H1 (cell line): ENCODE measurements around the gene SSRP1. TPM values are rescaled to one million over a fixed set of nuclear protein-coding genes. Genes with fewer than 3 reads are reported as not detected.

Source experiments
- CTCF ChIA-PET: fragments of 300-600 bp; sonication (Branson Sonifier 250); formaldehyde crosslinking; loops from one replicate; lab custom pipeline; 2021; ENCODE audit not compliant: partially characterized antibody; lab: Charles Lee
- POLR2A ChIA-PET: fragments of 300-600 bp; sonication (Branson Sonifier 250); formaldehyde crosslinking; loops from one replicate; lab custom pipeline; 2021; ENCODE audit warnings: inconsistent platforms; ENCODE audit not compliant: partially characterized antibody; lab: Charles Lee
- DNase-seq, 2 experiments: peaks; one replicate each; pipeline versions ENCODE4 v3.0.0 to v3.0.0-alpha.2; 2010 to 2022; ENCODE audit warnings: low spot score in 2 of 2, low read depth in 1 of 2, mixed read lengths in 1 of 2
- FAIRE-seq: peaks from 2 replicates; lab custom pipeline; 2011; peaks lifted over from hg19 to GRCh38; lab: Jason Lieb, UNC
- H2AFZ ChIP-seq: 2 replicates; pipeline ENCODE4 v1.8.1; 2012; ENCODE audit warnings: low read length, inconsistent platforms
- H2AK5ac ChIP-seq: 2 replicates; pipeline ENCODE4 v1.6.1; 2013; ENCODE audit warnings: low read depth, low read length
- H2BK120ac ChIP-seq: replicated peaks from 2 replicates; pipeline ENCODE3; 2013; ENCODE audit warnings: low read depth, low read length, inconsistent platforms
- H2BK12ac ChIP-seq: 2 replicates; pipeline ENCODE4 v1.6.1; 2013; ENCODE audit warnings: low read depth, low read length
- H2BK15ac ChIP-seq: 2 replicates; pipeline ENCODE4 v1.6.1; 2013; ENCODE audit warnings: low read length
- H2BK20ac ChIP-seq: 2 replicates; pipeline ENCODE4 v1.6.1; 2013; ENCODE audit warnings: low read length
- H2BK5ac ChIP-seq: 2 replicates; pipeline ENCODE4 v1.6.1; 2013; ENCODE audit warnings: low read depth, low read length
- H3K14ac ChIP-seq: 2 replicates; pipeline ENCODE4 v1.6.1; 2013; ENCODE audit warnings: inconsistent platforms; ENCODE audit not compliant: insufficient read length
- H3K18ac ChIP-seq: 2 replicates; pipeline ENCODE4 v1.6.1; 2013; ENCODE audit warnings: low read length; ENCODE audit errors: extremely low read depth
- H3K23ac ChIP-seq: 2 replicates; pipeline ENCODE4 v1.6.1; 2013; ENCODE audit warnings: inconsistent platforms; ENCODE audit not compliant: insufficient read length
- H3K23me2 ChIP-seq: 2 replicates; pipeline ENCODE4 v1.6.1; 2013; ENCODE audit warnings: low read depth, low read length
- H3K27ac ChIP-seq: 2 replicates; pipeline ENCODE4 v1.6.1; 2011; ENCODE audit warnings: low read depth, low read length, inconsistent platforms
- H3K27me3 ChIP-seq, 4 experiments: replicated peaks in 1 of 4; 1 replicate in 1 of 4; 2 replicates in 3 of 4; pipeline versions ENCODE4 v1.6.1 to v1.8.1; 2011 to 2013; ENCODE audit warnings: low read length in 3 of 4, mild to moderate bottlenecking in 3 of 4, inconsistent platforms in 2 of 4, mixed read lengths in 2 of 4, moderate library complexity in 1 of 4; ENCODE audit not compliant: control insufficient read depth in 3 of 4, insufficient read depth in 3 of 4; ENCODE audit errors: extremely low read depth in 1 of 4
- H3K36me3 ChIP-seq, 4 experiments: 2 replicates each; pipeline versions ENCODE4 v1.6.1 to v1.8.1; 2011 to 2013; ENCODE audit warnings: mild to moderate bottlenecking in 4 of 4, low read length in 3 of 4, moderate library complexity in 2 of 4, control low read depth in 1 of 4, inconsistent platforms in 1 of 4; ENCODE audit not compliant: insufficient read depth in 4 of 4, control insufficient read depth in 2 of 4
- H3K4ac ChIP-seq: replicated peaks from 2 replicates; pipeline ENCODE3; 2013; ENCODE audit warnings: low read length, low read depth, mixed read lengths, inconsistent platforms; ENCODE audit not compliant: insufficient read length
- H3K4me1 ChIP-seq, 4 experiments: replicated peaks in 1 of 4; 1 replicate in 1 of 4; 2 replicates in 3 of 4; pipeline versions ENCODE4 v1.6.1 to v1.8.1; 2011 to 2013; ENCODE audit warnings: low read length in 3 of 4, inconsistent platforms in 2 of 4, mixed read lengths in 1 of 4; ENCODE audit not compliant: insufficient read depth in 4 of 4, control insufficient read depth in 3 of 4
- H3K4me2 ChIP-seq, 2 experiments: 2 replicates each; pipeline versions ENCODE4 v1.6.1 to v1.8.1; 2011 to 2013; ENCODE audit warnings: low read depth in 2 of 2, low read length in 2 of 2, control low read depth in 1 of 2, inconsistent platforms in 1 of 2, mild to moderate bottlenecking in 1 of 2; ENCODE audit not compliant: insufficient read depth in 1 of 2
- H3K4me3 ChIP-seq, 4 experiments: fragments of 200-600, 300-600 bp in 1 of 4; sonication (generic), shearing (Covaris generic), sonication (Bioruptor Twin) in 1 of 4; 2 replicates each; pipeline versions ENCODE4 v1.5.1 to v1.8.1; 2011 to 2016; ENCODE audit warnings: low read length in 4 of 4, low read depth in 3 of 4, control low read depth in 2 of 4, inconsistent platforms in 2 of 4, mild to moderate bottlenecking in 2 of 4, mixed read lengths in 1 of 4, moderate library complexity in 1 of 4; ENCODE audit not compliant: insufficient read depth in 2 of 4; ENCODE audit errors: extremely low read depth in 1 of 4
- H3K56ac ChIP-seq: replicated peaks from 2 replicates; pipeline ENCODE3; 2013; ENCODE audit warnings: low read depth, mild to moderate bottlenecking, mixed read lengths, low read length, inconsistent platforms; ENCODE audit not compliant: insufficient read length
- H3K79me1 ChIP-seq: 2 replicates; pipeline ENCODE4 v1.6.1; 2013; ENCODE audit warnings: low read depth, low read length, control low read depth
- H3K79me2 ChIP-seq, 2 experiments: 2 replicates each; pipeline versions ENCODE4 v1.6.1 to v1.8.1; 2012 to 2013; ENCODE audit warnings: low read length in 2 of 2, mild to moderate bottlenecking in 2 of 2, inconsistent platforms in 1 of 2; ENCODE audit not compliant: insufficient read depth in 2 of 2, control insufficient read depth in 1 of 2
- H3K9ac ChIP-seq, 4 experiments: replicated peaks in 1 of 4; 1 replicate in 1 of 4; 2 replicates in 3 of 4; pipeline versions ENCODE4 v1.6.1 to v1.8.1; 2011 to 2013; ENCODE audit warnings: low read depth in 3 of 4, low read length in 3 of 4, control low read depth in 2 of 4, mild to moderate bottlenecking in 2 of 4, moderate library complexity in 2 of 4, inconsistent platforms in 1 of 4; ENCODE audit errors: extremely low read depth in 1 of 4
- H3K9me3 ChIP-seq, 2 experiments: 2 replicates each; pipeline versions ENCODE4 v1.6.1 to v1.8.1; 2012 to 2013; ENCODE audit warnings: mild to moderate bottlenecking in 2 of 2, moderate library complexity in 2 of 2, control low read depth in 1 of 2, inconsistent platforms in 1 of 2, low read depth in 1 of 2, low read length in 1 of 2, mixed read lengths in 1 of 2; ENCODE audit not compliant: insufficient read depth in 2 of 2
- H4K20me1 ChIP-seq, 2 experiments: replicated peaks in 1 of 2; 2 replicates each; pipeline versions ENCODE3 to v1.8.1; 2011 to 2013; ENCODE audit warnings: inconsistent platforms in 2 of 2, low read length in 2 of 2, mild to moderate bottlenecking in 1 of 2; ENCODE audit not compliant: insufficient read depth in 2 of 2, control insufficient read depth in 1 of 2
- H4K5ac ChIP-seq: 2 replicates; pipeline ENCODE4 v1.6.1; 2013; ENCODE audit warnings: low read length, low read depth, mixed read lengths, inconsistent platforms; ENCODE audit not compliant: insufficient read length
- H4K8ac ChIP-seq: 2 replicates; pipeline ENCODE4 v1.8.0; 2013; ENCODE audit warnings: mild to moderate bottlenecking, moderate library complexity, low read length, inconsistent platforms; ENCODE audit not compliant: insufficient read depth; ENCODE audit errors: extremely low read depth
- H4K91ac ChIP-seq: replicated peaks from 2 replicates; pipeline ENCODE3; 2013; ENCODE audit warnings: low read length, mixed read lengths, inconsistent platforms; ENCODE audit not compliant: insufficient read length
- ASH2L ChIP-seq: fragments of 200-600, 300-600 bp; sonication (generic); IDR thresholded peaks from one replicate; pipeline ENCODE4 v1.7.1; 2017; ENCODE audit warnings: low read length
- CBX5 ChIP-seq: fragments of 300-800, 300-1000 bp; sonication (generic); IDR thresholded peaks from 2 replicates; pipeline ENCODE4 v1.7.1; 2016; ENCODE audit warnings: antibody characterized with exemption, low read length, low read depth
- HDAC2 ChIP-seq, 2 experiments: fragments of 300-600 bp in 1 of 2; sonication (generic) in 1 of 2; IDR thresholded peaks; 2 replicates each; pipeline ENCODE4 v1.6.1; 2011 to 2012; ENCODE audit warnings: low read depth in 2 of 2, low read length in 2 of 2, mild to moderate bottlenecking in 2 of 2, moderate library complexity in 2 of 2, borderline replicate concordance in 1 of 2, inconsistent platforms in 1 of 2
- RNF2 ChIP-seq: fragments of 200-900, 300-1000 bp; sonication (generic); IDR thresholded peaks from 2 replicates; pipeline ENCODE4 v1.7.1; 2016; ENCODE audit warnings: borderline replicate concordance, low read depth, mild to moderate bottlenecking, antibody characterized with exemption, low read length; ENCODE audit not compliant: poor library complexity, severe bottlenecking; ENCODE audit errors: missing control alignments
- SAP30 ChIP-seq: fragments of 300-600 bp; sonication (generic); IDR thresholded peaks from 2 replicates; pipeline ENCODE4 v1.7.1; 2012; ENCODE audit warnings: low read length, moderate library complexity, mild to moderate bottlenecking, inconsistent platforms; ENCODE audit not compliant: insufficient read depth, insufficient replicate concordance
- SIN3A ChIP-seq, 2 experiments: IDR thresholded peaks in 1 of 2; conservative IDR thresholded peaks in 1 of 2; 2 replicates each; pipeline ENCODE4 v1.6.1; 2011 to 2012; ENCODE audit warnings: low read length in 2 of 2, improper control_type of control experiment in 1 of 2, low read depth in 1 of 2, mild to moderate bottlenecking in 1 of 2
- SRF ChIP-seq: IDR thresholded peaks from 2 replicates; pipeline ENCODE4 v1.6.1; 2011; ENCODE audit warnings: mild to moderate bottlenecking, low read depth, low read length, moderate library complexity
- TAF1 ChIP-seq: IDR thresholded peaks from 2 replicates; pipeline ENCODE4 v1.6.1; 2011; ENCODE audit warnings: mild to moderate bottlenecking, low read depth, low read length
- WGBS, 2 experiments: shearing (Covaris generic) in 1 of 2; methylation state at CpG; one replicate each; pipeline versions ENCODE4 v1.1.6 to v1.1.7; 2013 to 2015; ENCODE audit warnings: low lambda C conversion rate in 2 of 2, mixed read lengths in 2 of 2, inconsistent platforms in 1 of 2, low coverage in 1 of 2, missing lambda C conversion rate in 1 of 2; ENCODE audit not compliant: insufficient replicate concordance in 2 of 2, insufficient coverage in 1 of 2, insufficient read length in 1 of 2; ENCODE audit errors: extremely low coverage in 1 of 2, missing lambda C conversion rate in 1 of 2; 5-methylcytosine and 5-hydroxymethylcytosine counted together
- polyA plus RNA-seq, 7 experiments: library from polyadenylated mRNA; depleted of rRNA in 3 of 7; stranded (reverse) in 5 of 7; unstranded in 2 of 7; fragments of >200 nt in 5 of 7; fragments of 200-250 nt in 2 of 7; gene quantifications; 1 replicate in 5 of 7; 2 replicates in 1 of 7; 4 replicates in 1 of 7; pipeline versions ENCODE4 v1.2.1 to v1.2.3, GENCODE V29; 2011 to 2013; ENCODE audit warnings: missing spikeins in 2 of 7, mixed read lengths in 2 of 7
- total RNA-seq: library from RNA; stranded (reverse); fragmentation: NEBNext Ultra II Directional; extraction: Animal tissue kit (Norgen Biotek cat#: 25700); gene quantifications from 2 replicates; pipeline ENCODE4 v1.2.1, GENCODE V29; 2021
- TF ChIP-seq, protein P1 (sequence below): IDR thresholded peaks from 2 replicates; pipeline ENCODE4 v1.6.1; 2011; ENCODE audit warnings: low read depth, mild to moderate bottlenecking, low read length; ENCODE audit not compliant: insufficient read depth

SSRP1 gene
- total and polyA plus RNA-seq, 2 of the 8 experiments (the other 6 are each of a cell fraction or from before 2014, with no cell fraction given), result 259 to 281 TPM

- Histone ChIP-seq H3K27me3 (peaks cover 0 to 2% (median 0%) of the 10 kb centered on the region in 4 experiments; a peak in 3 of 7 replicates), H2BK15ac (no peak overlapping the region), H3K14ac (no peak overlapping the region), H3K23me2 (no peaks in the 10 kb centered on the region; the same call in 1 of the 2 replicates), H3K9ac (no peak overlapping the region), H3K4me1 (peaks cover 2 to 10% (median 5%) of the 10 kb centered on the region in 4 experiments; a peak in 6 of 7 replicates), H3K27ac (no peak overlapping the region), H4K5ac (no peak overlapping the region), H3K23ac (no peak overlapping the region), H2BK12ac (no peak overlapping the region; the same call in 1 of the 2 replicates), H4K8ac (no peak overlapping the region), H3K56ac (no peak overlapping the region), H2BK120ac (no peak overlapping the region), H2BK5ac (no peak overlapping the region), H3K9me3 (peaks cover 0 to 8% of the 10 kb centered on the region in 2 experiments; a peak in 3 of 4 replicates), H3K36me3 (no peaks in the 10 kb centered on the region), H3K79me1 (no peaks in the 10 kb centered on the region), H3K4me3 (no peak overlapping the region), H4K91ac (no peak overlapping the region), H3K4ac (no peak overlapping the region), H3K4me2 (no peak overlapping the region), H3K18ac (no peak overlapping the region), H2AFZ (no peak overlapping the region), H4K20me1 (no peaks in the 10 kb centered on the region), H2BK20ac (no peak overlapping the region), H2AK5ac (no peak overlapping the region), H3K79me2 (no peaks in the 10 kb centered on the region)
- FAIRE-seq (no peak), DNase-seq (no peak)
- POLR2A ChIA-PET, result interaction anchor here (1.0 to 2.7 kb wide), 5 partner anchors 13 to 48 kb away, joined by 3 to 12 read pairs (median 6); partner anchors contain the start of gene TNKS1BP1
- 91% methylated on average over 3 of the region's 3 CpGs; no CpG with 5 or more reads in 1 of the 2 experiments for WGBS, 2 experiments
- CTCF ChIA-PET, result interaction anchor here (0.6 to 7.1 kb wide), 13 partner anchors 9 to 436 kb away, joined by 3 to 41 read pairs (median 4); no protein-coding TSS in a partner anchor
- no peak for TF ChIP-seq CBX5
- TF ChIP-seq ASH2L, result no peak
- TF ChIP-seq SIN3A (conservative IDR thresholded peaks at IDR 0.05 in 1 of 2, IDR thresholded peaks at IDR 0.05 in 1 of 2; ENCODE audit: low read depth in 1 of 2, low read length in 2 of 2), result no peak
- no peak for TF ChIP-seq TAF1
- no peak for TF ChIP-seq HDAC2 (IDR thresholded peaks at IDR 0.05; ENCODE audit: borderline replicate concordance in 1 of 2, low read depth in 2 of 2, low read length in 2 of 2)
- TF ChIP-seq SAP30, result no peak
- TF ChIP-seq SRF, result no peak
- no peak for TF ChIP-seq RNF2
- TF ChIP-seq, protein P1, sequence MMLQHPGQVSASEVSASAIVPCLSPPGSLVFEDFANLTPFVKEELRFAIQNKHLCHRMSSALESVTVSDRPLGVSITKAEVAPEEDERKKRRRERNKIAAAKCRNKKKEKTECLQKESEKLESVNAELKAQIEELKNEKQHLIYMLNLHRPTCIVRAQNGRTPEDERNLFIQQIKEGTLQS, result no peak
These were observed 59.3 kb downstream of the SSRP1 start for GRCh38 chr11:57276169-57276970.
